SW480 (cell line): ENCODE results near the gene DR1.

Source experiments
- DNase-seq: peaks from one replicate; pipeline ENCODE4 v3.0.0-alpha.2; 2016; ENCODE audit warnings: low spot score

DR1 gene

DNA sequence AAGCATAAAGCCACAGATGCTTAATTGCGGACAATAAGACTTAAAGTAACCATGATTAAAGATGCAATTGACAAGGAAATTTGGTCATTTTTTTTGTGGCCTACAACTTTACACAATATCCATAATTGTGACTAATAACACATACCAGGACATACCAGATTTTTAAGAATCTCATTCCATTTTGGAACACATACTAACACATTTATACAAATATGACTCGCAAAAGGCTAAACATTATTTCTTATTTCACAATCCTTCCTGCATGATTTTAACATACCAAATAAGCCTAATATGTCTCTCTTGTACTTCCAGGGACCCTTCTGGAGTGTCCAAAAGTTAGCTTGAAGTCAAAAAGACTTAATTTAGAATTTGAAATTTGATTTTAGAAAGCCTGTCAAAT, 48.8 kb downstream of the DR1 start:
- no peak for DNase-seq

DNA sequence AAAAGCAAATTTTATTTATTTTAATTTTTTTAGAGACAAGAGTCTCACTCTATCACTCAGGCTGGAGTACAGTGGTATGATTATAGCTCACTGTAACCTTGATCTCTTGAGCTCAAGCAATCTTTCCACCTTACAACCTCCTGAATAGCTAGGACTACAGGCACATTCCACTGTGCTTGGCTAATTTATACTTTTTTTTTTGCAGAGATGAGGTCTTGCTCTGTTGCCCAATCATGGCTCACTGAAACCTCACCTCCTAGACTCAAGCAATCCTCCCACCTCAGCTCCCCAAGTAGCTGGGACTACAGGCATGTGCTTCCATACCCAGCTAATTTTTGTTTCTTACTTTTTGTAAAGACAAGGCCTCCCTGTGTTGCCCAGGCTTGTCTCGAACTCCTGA, 49.5 kb downstream of the DR1 start:
- no peak for DNase-seq

DNA sequence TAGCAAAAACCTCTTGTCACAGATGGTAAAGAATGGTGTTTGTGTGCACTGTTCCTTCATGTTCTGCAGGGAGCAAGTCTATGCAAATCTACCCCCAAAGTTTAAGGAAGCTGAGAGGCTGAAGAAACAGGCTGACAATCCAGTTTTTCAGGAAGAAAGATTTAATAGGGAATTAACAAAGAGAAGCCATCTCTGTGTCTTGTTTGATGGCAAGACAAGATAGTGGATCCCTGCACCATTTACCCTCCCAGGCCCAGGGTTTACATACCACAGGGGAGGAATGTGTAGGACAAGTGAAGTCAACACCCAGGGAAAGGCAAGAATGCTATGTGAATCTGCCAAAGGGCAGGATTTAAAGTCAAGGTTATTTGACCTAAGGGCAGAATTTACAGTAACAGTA, 54.1 kb downstream of the DR1 start:
- DNase-seq: no peak

DNA sequence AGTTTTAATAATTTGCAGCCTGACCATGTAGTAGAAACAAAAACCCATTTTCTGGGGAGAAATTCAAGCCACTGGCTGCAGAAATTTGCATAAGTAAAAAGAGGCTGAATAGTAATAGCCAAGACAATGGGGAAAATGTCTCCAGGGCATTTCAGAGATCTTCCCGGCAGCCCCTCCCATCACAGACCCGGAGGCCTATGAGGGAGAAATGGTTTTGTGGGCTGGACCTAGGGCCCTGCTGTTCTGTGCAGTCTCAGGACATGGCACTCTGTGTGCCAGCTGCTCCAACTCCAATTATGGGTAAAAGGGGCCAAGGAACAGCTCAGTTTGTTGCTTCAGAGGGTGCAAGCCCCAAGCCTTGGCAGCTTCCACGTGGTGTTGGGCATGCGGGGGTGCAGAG, 62.5 kb downstream of the DR1 start:
- DNase-seq: no peak

DNA sequence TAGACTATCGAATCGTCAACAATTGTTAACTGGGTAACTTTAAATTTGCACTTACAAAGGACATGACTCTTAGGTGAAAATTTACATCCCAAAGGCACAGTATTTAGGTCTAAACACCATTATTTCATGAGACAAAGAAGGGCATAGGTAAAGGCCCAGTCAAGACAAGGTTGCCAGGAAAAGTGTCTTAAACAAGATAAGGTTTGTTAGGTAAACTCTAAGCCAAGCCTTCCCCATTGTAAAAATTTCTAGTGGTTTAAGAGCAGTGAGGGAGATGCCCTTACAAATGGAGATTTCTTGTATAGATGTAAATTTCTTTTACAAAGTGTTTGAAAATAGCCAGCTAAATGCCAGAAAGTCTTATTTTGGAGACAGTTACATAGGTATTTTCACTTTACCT, 65.3 kb downstream of the DR1 start:
- no peak for DNase-seq

DNA sequence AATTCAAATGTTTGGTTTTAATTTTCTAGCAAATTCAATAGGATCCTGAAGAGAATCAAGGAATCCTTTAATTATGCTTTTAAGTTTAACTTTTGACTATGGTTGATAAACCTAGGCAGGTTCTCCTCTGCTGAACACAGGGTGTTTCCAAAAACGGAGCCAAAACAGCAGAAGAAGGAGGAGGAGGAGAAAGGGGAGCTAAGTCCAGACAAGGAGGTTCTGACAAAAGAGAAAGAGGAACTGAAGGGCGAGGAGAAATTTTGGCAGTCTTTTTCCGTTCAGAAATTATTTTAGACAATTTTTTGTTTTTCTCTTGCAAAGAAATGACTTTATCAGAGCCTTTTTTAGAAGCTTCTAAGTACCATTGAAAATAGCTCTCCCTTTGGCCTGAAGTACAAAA, 69.0 kb downstream of the DR1 start:
- DNase-seq: no peak

DNA sequence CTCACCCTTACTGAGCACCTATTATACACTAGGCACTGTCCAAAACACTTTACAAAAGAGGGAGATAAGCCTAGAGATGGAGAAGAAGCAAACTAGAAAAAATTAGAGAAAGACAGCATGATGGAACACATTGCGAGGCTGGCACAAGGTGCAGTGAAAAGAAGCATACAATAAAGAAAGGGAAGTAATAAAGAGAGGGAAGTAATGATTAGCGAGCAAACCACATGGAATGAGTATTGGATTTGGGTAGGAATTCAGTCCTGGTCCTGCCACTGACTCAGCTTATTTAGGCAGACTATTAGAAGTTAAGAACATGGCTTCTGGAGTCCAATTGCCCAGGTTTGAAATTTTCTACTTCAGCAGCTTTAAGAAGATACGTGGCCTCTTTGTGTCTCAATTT, 69.6 kb downstream of the DR1 start:
- no peak for DNase-seq

DNA sequence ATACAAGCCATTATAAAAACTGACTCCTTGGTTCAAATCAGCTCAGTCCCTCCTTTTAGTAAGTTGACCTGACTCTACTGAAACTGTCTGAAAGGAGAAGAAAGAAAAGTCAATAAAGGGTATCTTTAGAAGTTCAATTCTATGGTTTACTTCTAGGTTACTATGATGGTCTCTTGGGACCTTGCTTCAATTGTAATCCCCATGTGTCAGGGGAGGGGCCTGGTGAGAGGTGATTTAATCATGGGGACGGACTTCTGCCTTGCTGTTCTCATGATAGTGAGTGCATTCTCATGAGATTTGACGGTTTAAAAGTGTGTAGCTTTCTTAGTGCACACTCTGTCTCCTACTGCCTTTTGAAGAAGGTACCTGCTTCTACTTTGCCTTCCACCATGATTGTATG, 70.5 kb downstream of the DR1 start:
- DNase-seq: no peak
